HepG2 (cell line): Measurements from ENCODE around the gene GPR68. TPM values are rescaled to one million over a fixed set of nuclear protein-coding genes. Genes with fewer than 3 reads are reported as not detected.

ENCODE experiments used
- ATAC-seq: fragments of 200-7000 bp; cut with Tn5 transposase; 3 replicates; pipeline ENCODE4 v1.9.1; 2020; ENCODE audit warnings: mild to moderate bottlenecking, moderate library complexity
- BruUV-seq: library from RNA; stranded (reverse); fragments of 400-500 nt; replicated peaks from 2 replicates; lab custom pipeline; 2021; lab: Mats Ljungman, UMichigan
- CTCF ChIA-PET: fragments of 300-600 bp; formaldehyde crosslinking; extraction: SDS; loops from one replicate; lab custom pipeline; 2021; ENCODE audit warnings: low total read pairs, inconsistent platforms, low intra/inter-chr PET ratio; lab: Yijun Ruan, JAX
- POLR2A ChIA-PET: fragments of 350-600 bp; sonication (Branson Sonifier 250); formaldehyde crosslinking; loops from one replicate; lab custom pipeline; 2020; ENCODE audit warnings: antibody characterized with exemption, inconsistent platforms; lab: Yijun Ruan, JAX
- DNase-seq: peaks from one replicate; pipeline ENCODE4 v3.0.0-alpha.2; 2015; ENCODE audit warnings: low spot score
- FAIRE-seq: peaks from 3 replicates; lab custom pipeline; 2011; peaks lifted over from hg19 to GRCh38; lab: Jason Lieb, UNC
- H2AFZ ChIP-seq: one replicate; pipeline ENCODE4 v1.6.1; 2011; ENCODE audit warnings: low read length, inconsistent platforms
- H3K27ac ChIP-seq: fragments of 300-600 bp; 3 replicates; pipeline ENCODE4 v1.8.0; 2011; ENCODE audit warnings: mixed run types, mild to moderate bottlenecking, mixed read lengths, low read length, inconsistent platforms; ENCODE audit not compliant: insufficient read depth; ENCODE audit errors: extremely low read length
- H3K27me3 ChIP-seq, 2 experiments: fragments of 200-600 bp in 1 of 2; 2 replicates in 1 of 2; 3 replicates in 1 of 2; pipeline versions ENCODE4 v1.6.0 to v1.8.0; 2011; ENCODE audit warnings: low read length in 2 of 2, mild to moderate bottlenecking in 2 of 2, moderate library complexity in 2 of 2, inconsistent platforms in 1 of 2; ENCODE audit not compliant: insufficient read depth in 2 of 2, control insufficient read depth in 1 of 2
- H3K36me3 ChIP-seq, 2 experiments: fragments of 200-600 bp in 1 of 2; replicated peaks in 1 of 2; 2 replicates in 1 of 2; 3 replicates in 1 of 2; pipeline versions ENCODE4 v1.5.1 to v1.8.0; 2011; ENCODE audit warnings: low read length in 2 of 2, inconsistent platforms in 1 of 2; ENCODE audit not compliant: insufficient read depth in 2 of 2, control insufficient read depth in 1 of 2
- H3K4me1 ChIP-seq: 2 replicates; pipeline ENCODE4 v1.5.1; 2012; ENCODE audit warnings: low read length, inconsistent platforms; ENCODE audit not compliant: insufficient read depth
- H3K4me2 ChIP-seq: 2 replicates; pipeline ENCODE4 v1.6.0; 2011; ENCODE audit warnings: low read depth, low read length, inconsistent platforms
- H3K4me3 ChIP-seq, 3 experiments: fragments of 200-600 bp in 1 of 3; sonication (generic), shearing (Covaris generic) in 1 of 3; replicated peaks in 1 of 3; 2 replicates each; pipeline ENCODE4 v1.5.1; 2011 to 2016; ENCODE audit warnings: low read length in 3 of 3, inconsistent platforms in 2 of 3, low read depth in 2 of 3, mild to moderate bottlenecking in 2 of 3, control low read depth in 1 of 3, mixed read lengths in 1 of 3; ENCODE audit not compliant: insufficient read depth in 1 of 3
- H3K79me2 ChIP-seq: one replicate; pipeline ENCODE4 v1.6.1; 2011; ENCODE audit warnings: low read length, inconsistent platforms; ENCODE audit not compliant: insufficient read depth
- H3K9ac ChIP-seq: 2 replicates; pipeline ENCODE4 v1.6.0; 2011; ENCODE audit warnings: mild to moderate bottlenecking, low read depth, low read length, inconsistent platforms; ENCODE audit not compliant: insufficient read depth
- H3K9me3 ChIP-seq: 2 replicates; pipeline ENCODE4 v1.5.1; 2012; ENCODE audit warnings: mild to moderate bottlenecking, low read length
- H4K20me1 ChIP-seq: 2 replicates; pipeline ENCODE4 v1.6.0; 2011; ENCODE audit warnings: inconsistent platforms, mild to moderate bottlenecking, low read length, moderate library complexity; ENCODE audit not compliant: insufficient read depth
- ARNT2 ChIP-seq: sonication (generic); formaldehyde crosslinking; IDR thresholded peaks from 2 replicates; pipeline ENCODE4 v1.8.0; 2022; ENCODE audit warnings: mild to moderate bottlenecking, low read depth, missing genetic modification reagents, moderate library complexity
- IRF1 ChIP-seq: sonication (generic); formaldehyde crosslinking; IDR thresholded peaks from 2 replicates; pipeline ENCODE4 v1.4.0; 2020; ENCODE audit warnings: low read depth, mild to moderate bottlenecking, missing genetic modification reagents
- MXD1 ChIP-seq: sonication (generic); formaldehyde crosslinking; IDR thresholded peaks from 2 replicates; pipeline ENCODE4 v1.4.0; 2020; ENCODE audit warnings: mild to moderate bottlenecking, missing genetic modification reagents
- NFYC ChIP-seq: IDR thresholded peaks from 2 replicates; pipeline ENCODE4 v1.6.1; 2016; ENCODE audit warnings: missing genetic modification reagents, missing compliant biosample characterization
- PATZ1 ChIP-seq: sonication (generic); formaldehyde crosslinking; IDR thresholded peaks from 2 replicates; pipeline ENCODE4 v1.4.0; 2020; ENCODE audit warnings: missing genetic modification reagents
- SPEN ChIP-seq: sonication (generic); formaldehyde crosslinking; IDR thresholded peaks from 2 replicates; pipeline ENCODE4 v1.5.1; 2020; ENCODE audit warnings: low read depth, mild to moderate bottlenecking, missing genetic modification reagents
- ZNF740 ChIP-seq: sonication (generic); formaldehyde crosslinking; IDR thresholded peaks from 2 replicates; pipeline ENCODE4 v1.4.0; 2020; ENCODE audit warnings: missing genetic modification reagents
- ZNF839 ChIP-seq: sonication (generic); formaldehyde crosslinking; IDR thresholded peaks from 2 replicates; pipeline ENCODE4 v1.4.0; 2020; ENCODE audit warnings: missing genetic modification reagents, mild to moderate bottlenecking, borderline replicate concordance
- ZNF879 ChIP-seq: sonication (generic); formaldehyde crosslinking; IDR thresholded peaks from 2 replicates; pipeline ENCODE4 v1.8.1; 2023; ENCODE audit warnings: missing genetic modification reagents
- WGBS: methylation state at CpG from one replicate; pipeline ENCODE4 v1.1.6; 2017; ENCODE audit warnings: low lambda C conversion rate; 5-methylcytosine and 5-hydroxymethylcytosine counted together
- in situ Hi-C: cut with HindIII; loops from 2 replicates; pipeline ENCODE4 v1.10.0; 2017; ENCODE audit warnings: low pct_unique_long_range_greater_than_20kb; ENCODE audit not compliant: extremely low pct_ligation_motif_present
- intact Hi-C: fragments of 100-400 bp; cut with micrococcal nuclease; formaldehyde crosslinking; loops from one replicate; pipeline ENCODE4 v1.10.0; 2022; ENCODE audit not compliant: unreplicated experiment
- polyA plus RNA-seq, 8 experiments: library from polyadenylated mRNA; depleted of rRNA in 3 of 8; stranded (reverse) in 7 of 8; unstranded in 1 of 8; fragments of >200 nt; fragmentation: Illumina TruSeq in 4 of 8; extraction: Trizol in 4 of 8; gene quantifications; 2 replicates each; pipeline versions ENCODE4 v1.2.1 to v1.2.3, GENCODE V29; 2011 to 2016; ENCODE audit warnings: low read depth in 4 of 8, missing spikeins in 1 of 8, mixed read lengths in 1 of 8; ENCODE audit not compliant: insufficient read depth in 1 of 8
- total RNA-seq, 5 experiments: library from RNA; depleted of rRNA; stranded (reverse); fragments of >200 nt; fragmentation: Illumina TruSeq; extraction: Trizol; gene quantifications; 2 replicates each; pipeline ENCODE4 v1.2.3, GENCODE V29; 2016; ENCODE audit warnings: low read depth in 1 of 5

The GPR68 gene
- total and polyA plus RNA-seq, 2 of the 13 experiments (the other 11 are each of a cell fraction or from before 2014, with no cell fraction given), result not detected

- 0 out of 2 replicates have a peak, but pooled peaks have one; percentile 35 for TF ChIP-seq MXD1 (CRISPR knock-in tag)
- TF ChIP-seq PATZ1 (CRISPR knock-in tag), result peak; percentile 66
- 0 out of 2 replicates have a peak, but pooled peaks have one; percentile 35 for TF ChIP-seq ZNF740 (CRISPR knock-in tag)
- TF ChIP-seq, all 625 proteins: peak for 11
These were observed 19.9 kb upstream of the GPR68 start (continued) for GRCh38 chr14:91264151-91265150.

- Histone ChIP-seq H3K4me3 (no peak overlapping the region), H3K9me3 (no peaks in the 10 kb centered on the region), H3K27ac (no peak overlapping the region), H3K27me3 (peaks cover 7 to 27% of the 10 kb centered on the region in 2 experiments; a peak in 4 of 5 replicates), H3K9ac (no peak overlapping the region), H4K20me1 (no peaks in the 10 kb centered on the region), H3K79me2 (no peaks in the 10 kb centered on the region), H2AFZ (no peak overlapping the region), H3K36me3 (no peaks in the 10 kb centered on the region), H3K4me1 (peaks cover 20% of the 10 kb centered on the region), H3K4me2 (no peak overlapping the region)
- TF ChIP-seq NFYC (no peak), ARNT2 (CRISPR knock-in tag) (no peak), IRF1 (CRISPR knock-in tag) (no peak), SPEN (CRISPR knock-in tag) (no peak), ZNF839 (CRISPR knock-in tag) (no peak), ZNF879 (no peak)
- no peak for DNase-seq
- no TSS peak for BruUV-seq
- intact Hi-C loops, result no loop called here
- in situ Hi-C loops, result no loop called here
- ChIA-PET CTCF (no interaction called here), POLR2A (no interaction called here)
- no peak for FAIRE-seq
- no peak for ATAC-seq
- 83% methylated on average over 2 of the region's 2 CpGs for WGBS
These were observed 18.8 kb upstream of the GPR68 start for GRCh38 chr14:91263329-91263728.
